SU-DHL-6 (cell line): ENCODE measurements around the gene EYS.

ENCODE experiments used
- H2AFZ ChIP-seq: fragments of 200-600 bp; sonication (generic); 2 replicates; pipeline ENCODE4 v1.6.1; 2014; ENCODE audit warnings: low read depth, mild to moderate bottlenecking, moderate library complexity, mixed read lengths, antibody characterized with exemption, low read length; ENCODE audit not compliant: severe bottlenecking
- H3F3A ChIP-seq: fragments of 200-600 bp; shearing (Covaris generic); 2 replicates; pipeline ENCODE4 v1.6.0; 2016; ENCODE audit warnings: antibody characterized with exemption, mild to moderate bottlenecking; ENCODE audit not compliant: insufficient read depth
- H3K27ac ChIP-seq: fragments of 200-600 bp; sonication (generic); 2 replicates; pipeline ENCODE4 v1.5.1; 2016; ENCODE audit warnings: low read depth, mild to moderate bottlenecking, low read length, moderate library complexity, mixed read lengths
- H3K27me3 ChIP-seq: fragments of 200-600 bp; sonication (generic), shearing (Covaris generic); 2 replicates; pipeline ENCODE4 v1.6.0; 2014; ENCODE audit warnings: mild to moderate bottlenecking, low read length
- H3K36me3 ChIP-seq: fragments of 200-600 bp; sonication (generic); 2 replicates; pipeline ENCODE4 v1.6.1; 2014; ENCODE audit warnings: mild to moderate bottlenecking, low read length, mixed read lengths
- H3K4me2 ChIP-seq: fragments of 300-600, 200-600 bp; shearing (Covaris generic), sonication (generic); 2 replicates; pipeline ENCODE4 v1.6.0; 2014; ENCODE audit warnings: low read length, low read depth, mild to moderate bottlenecking; ENCODE audit not compliant: poor library complexity, severe bottlenecking
- H3K4me3 ChIP-seq: fragments of 200-600 bp; sonication (generic); 2 replicates; pipeline ENCODE4 v1.5.1; 2014; ENCODE audit warnings: antibody characterized with exemption, low read length, mild to moderate bottlenecking, mixed read lengths; ENCODE audit not compliant: insufficient read depth, poor library complexity, severe bottlenecking
- H3K79me2 ChIP-seq: fragments of 200-600 bp; sonication (generic); 2 replicates; pipeline ENCODE4 v1.6.1; 2014; ENCODE audit warnings: mild to moderate bottlenecking, low read length, moderate library complexity; ENCODE audit not compliant: insufficient read depth
- H3K9ac ChIP-seq: fragments of 200-600 bp; sonication (generic); 2 replicates; pipeline ENCODE4 v1.7.0; 2014; ENCODE audit warnings: mild to moderate bottlenecking, low read length
- H3K9me2 ChIP-seq: fragments of 200-600 bp; sonication (generic); replicated peaks from 2 replicates; pipeline ENCODE4 v1.6.1; 2014; ENCODE audit warnings: low read length; ENCODE audit not compliant: insufficient read depth
- H3K9me3 ChIP-seq: fragments of 200-600 bp; sonication (generic); 2 replicates; pipeline ENCODE4 v1.6.1; 2014; ENCODE audit warnings: low read length, mixed read lengths; ENCODE audit not compliant: insufficient read depth
- H4K20me1 ChIP-seq: fragments of 200-600 bp; sonication (generic); 2 replicates; pipeline ENCODE4 v1.6.1; 2014; ENCODE audit warnings: low read depth, mild to moderate bottlenecking, antibody characterized with exemption, low read length, moderate library complexity, mixed read lengths
- EZH2phosphoT487 ChIP-seq: fragments of 200-600 bp; sonication (generic), shearing (Covaris generic); conservative IDR thresholded peaks from 2 replicates; pipeline ENCODE4 v1.6.1; 2018; ENCODE audit warnings: mild to moderate bottlenecking, antibody characterized with exemption, low read length, moderate library complexity, mixed read lengths
- TF ChIP-seq, protein P1 (sequence below): fragments of 200-600 bp; sonication (generic); IDR thresholded peaks from one replicate; pipeline ENCODE4 v1.5.1; 2017; ENCODE audit warnings: antibody characterized with exemption, mild to moderate bottlenecking, low read length, moderate library complexity; ENCODE audit not compliant: insufficient read depth, poor library complexity, severe bottlenecking

EYS gene

DNA sequence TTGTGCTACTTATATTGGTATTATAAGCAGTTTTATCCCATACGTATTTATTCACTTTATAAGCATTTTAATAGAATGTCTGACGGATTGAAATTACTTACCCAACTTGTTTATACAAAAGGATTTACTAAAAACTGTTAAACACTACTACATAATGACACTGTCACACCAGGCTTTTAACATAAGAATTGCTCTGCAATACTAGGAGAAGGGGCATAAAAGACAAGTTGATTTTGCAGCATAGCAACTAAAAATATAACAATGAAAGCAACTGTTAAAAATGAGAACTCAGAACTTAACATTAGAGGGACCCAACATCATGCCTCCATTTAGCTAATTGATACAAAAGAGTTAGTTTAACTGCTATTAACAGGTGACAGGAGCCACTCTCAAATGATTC lies 1076.1 kb downstream of the EYS start:
- Histone ChIP-seq H3K27ac (no peak overlapping the region), H3F3A (no peaks in the 10 kb centered on the region), H3K36me3 (no peaks in the 10 kb centered on the region), H3K27me3 (no peaks in the 10 kb centered on the region), H3K9ac (no peak overlapping the region), H3K9me2 (no peaks in the 10 kb centered on the region), H4K20me1 (no peaks in the 10 kb centered on the region), H3K4me2 (no peak overlapping the region), H2AFZ (no peak overlapping the region), H3K79me2 (no peaks in the 10 kb centered on the region), H3K4me3 (no peak overlapping the region), H3K9me3 (no peaks in the 10 kb centered on the region)
- TF ChIP-seq, protein P1, sequence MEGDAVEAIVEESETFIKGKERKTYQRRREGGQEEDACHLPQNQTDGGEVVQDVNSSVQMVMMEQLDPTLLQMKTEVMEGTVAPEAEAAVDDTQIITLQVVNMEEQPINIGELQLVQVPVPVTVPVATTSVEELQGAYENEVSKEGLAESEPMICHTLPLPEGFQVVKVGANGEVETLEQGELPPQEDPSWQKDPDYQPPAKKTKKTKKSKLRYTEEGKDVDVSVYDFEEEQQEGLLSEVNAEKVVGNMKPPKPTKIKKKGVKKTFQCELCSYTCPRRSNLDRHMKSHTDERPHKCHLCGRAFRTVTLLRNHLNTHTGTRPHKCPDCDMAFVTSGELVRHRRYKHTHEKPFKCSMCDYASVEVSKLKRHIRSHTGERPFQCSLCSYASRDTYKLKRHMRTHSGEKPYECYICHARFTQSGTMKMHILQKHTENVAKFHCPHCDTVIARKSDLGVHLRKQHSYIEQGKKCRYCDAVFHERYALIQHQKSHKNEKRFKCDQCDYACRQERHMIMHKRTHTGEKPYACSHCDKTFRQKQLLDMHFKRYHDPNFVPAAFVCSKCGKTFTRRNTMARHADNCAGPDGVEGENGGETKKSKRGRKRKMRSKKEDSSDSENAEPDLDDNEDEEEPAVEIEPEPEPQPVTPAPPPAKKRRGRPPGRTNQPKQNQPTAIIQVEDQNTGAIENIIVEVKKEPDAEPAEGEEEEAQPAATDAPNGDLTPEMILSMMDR = no peak
- TF ChIP-seq EZH2phosphoT487 = no peak

DNA sequence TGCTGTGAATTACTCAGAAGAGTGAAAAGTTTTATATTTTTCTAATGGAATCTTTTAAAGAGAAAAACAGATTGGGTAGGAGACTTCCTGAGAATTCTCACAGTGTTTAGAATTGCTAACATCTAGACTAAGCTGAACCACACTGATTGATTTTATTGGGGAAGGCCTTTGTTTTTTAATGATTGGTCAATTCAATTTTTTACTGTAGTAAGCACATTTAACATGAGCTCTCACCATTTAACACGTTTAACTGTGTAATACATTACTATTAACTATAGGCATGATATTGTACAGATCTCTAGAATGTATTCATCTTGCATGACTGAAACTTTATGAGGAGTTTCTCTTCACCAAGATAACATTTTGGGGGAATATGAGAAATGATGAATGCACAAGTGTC lies 1084.1 kb downstream of the EYS start:
- H3K9me2 ChIP-seq = no peaks in the 10 kb centered on the region
- H3K9ac ChIP-seq = no peak overlapping the region
- no peaks in the 10 kb centered on the region for H3K27me3 ChIP-seq
- H3K4me2 ChIP-seq = no peak overlapping the region
- no peaks in the 10 kb centered on the region for H4K20me1 ChIP-seq
- H3F3A ChIP-seq = no peaks in the 10 kb centered on the region
- H3K4me3 ChIP-seq = no peak overlapping the region
- no peak overlapping the region for H3K27ac ChIP-seq
- TF ChIP-seq, protein P1 = no peak
- H2AFZ ChIP-seq = no peak overlapping the region
- H3K36me3 ChIP-seq = no peaks in the 10 kb centered on the region
- H3K79me2 ChIP-seq = no peaks in the 10 kb centered on the region
- H3K9me3 ChIP-seq = no peaks in the 10 kb centered on the region

DNA sequence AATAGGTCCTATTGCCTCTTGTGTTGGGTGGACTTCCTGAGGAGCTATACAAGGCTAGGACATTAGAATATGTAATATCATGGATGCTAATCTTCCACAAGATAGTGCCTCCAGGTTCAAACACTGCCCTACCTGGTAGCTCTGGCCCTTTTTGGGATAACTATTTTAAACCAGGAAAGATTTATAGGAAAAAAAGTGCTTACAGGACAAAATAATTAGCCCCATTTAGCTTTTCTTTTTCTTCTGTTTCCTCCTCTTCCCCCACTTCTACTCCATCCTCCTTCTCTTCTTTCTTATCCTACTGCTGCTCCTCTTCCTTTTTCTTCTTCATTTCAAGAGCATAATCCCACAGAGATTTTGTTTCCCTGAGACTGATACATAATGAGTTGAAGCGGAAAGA lies 1104.0 kb downstream of the EYS start:
- H3K79me2 ChIP-seq = no peaks in the 10 kb centered on the region
- TF ChIP-seq, protein P1 = no peak
- H3K36me3 ChIP-seq = no peaks in the 10 kb centered on the region
- H3K9ac ChIP-seq = no peak overlapping the region
- no peaks in the 10 kb centered on the region for H3K9me2 ChIP-seq
- no peaks in the 10 kb centered on the region for H4K20me1 ChIP-seq
- H2AFZ ChIP-seq = no peak overlapping the region
- no peak overlapping the region for H3K27ac ChIP-seq
- no peaks in the 10 kb centered on the region for H3K27me3 ChIP-seq
- H3K9me3 ChIP-seq = no peaks in the 10 kb centered on the region
- no peak overlapping the region for H3K4me3 ChIP-seq
- no peaks in the 10 kb centered on the region for H3F3A ChIP-seq
- no peak overlapping the region for H3K4me2 ChIP-seq

DNA sequence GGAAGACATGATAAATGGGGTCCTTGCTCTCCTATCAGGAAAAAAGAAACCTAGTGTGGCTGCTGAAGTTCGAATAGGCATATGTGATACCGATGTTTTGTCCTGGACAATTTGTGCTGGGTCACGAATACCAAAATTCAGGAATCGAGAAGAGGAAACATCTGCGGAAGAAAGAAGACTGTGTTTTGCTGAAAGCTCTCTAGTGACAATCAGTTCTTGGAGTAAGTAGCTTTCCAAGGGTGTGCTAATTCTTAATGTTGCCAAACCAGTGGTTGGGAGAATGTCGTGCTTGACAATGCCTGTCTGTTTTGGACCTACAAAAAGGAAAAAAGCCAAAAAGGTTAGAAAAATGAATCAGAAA lies 1115.4 kb downstream of the EYS start:
- no peaks in the 10 kb centered on the region for H4K20me1 ChIP-seq
- no peak overlapping the region for H3K27ac ChIP-seq
- no peaks in the 10 kb centered on the region for H3K79me2 ChIP-seq
- TF ChIP-seq, protein P1 = no peak
- TF ChIP-seq EZH2phosphoT487 = no peak
- 0 out of 2 replicates have a peak, but pooled peaks cover 3% of the 10 kb centered on the region for H3K36me3 ChIP-seq
- no peak overlapping the region for H3K4me2 ChIP-seq
- no peaks in the 10 kb centered on the region for H3K27me3 ChIP-seq
- H3K9ac ChIP-seq = no peak overlapping the region
- no peaks in the 10 kb centered on the region for H3K9me2 ChIP-seq
- no peak overlapping the region for H3K4me3 ChIP-seq
- H3K9me3 ChIP-seq = no peaks in the 10 kb centered on the region
- H3F3A ChIP-seq = no peaks in the 10 kb centered on the region
- H2AFZ ChIP-seq = no peak overlapping the region
